ENCODE data around the gene BABAM1. TPM values are rescaled to one million over a fixed set of nuclear protein-coding genes. Genes with fewer than 3 reads are reported as not detected.

The BABAM1 gene
- total RNA-seq, 1 donor from 2014 or later: 126 TPM

DNA sequence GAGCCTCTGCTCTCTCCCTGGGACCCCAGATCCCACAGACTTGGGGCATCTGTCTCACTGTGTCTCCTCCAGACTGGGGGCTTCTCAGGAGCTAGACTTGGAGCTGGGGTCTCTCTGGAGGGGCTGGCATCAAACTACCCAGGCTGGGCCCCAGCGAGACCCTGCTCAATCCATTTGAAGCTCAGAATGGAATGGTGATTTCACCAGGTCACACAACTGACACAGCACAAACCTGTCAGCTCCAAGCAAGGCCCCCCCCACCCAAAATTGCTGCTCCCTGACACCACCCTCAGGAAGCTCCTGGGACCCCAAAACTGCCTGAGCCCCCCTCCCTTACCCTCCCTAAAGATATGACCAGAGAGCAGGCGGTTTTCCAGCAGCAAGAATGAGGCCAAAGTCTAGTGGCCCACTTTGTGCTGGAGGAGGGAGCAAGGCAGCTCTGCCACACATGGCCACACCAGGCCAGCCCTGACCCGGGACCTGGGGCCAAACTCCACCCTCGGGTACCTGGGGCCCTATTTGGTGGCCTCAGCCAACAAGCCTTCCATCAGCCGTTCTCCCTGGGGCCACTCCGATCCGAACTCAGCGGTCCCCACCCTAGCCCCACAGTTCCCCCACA lies 23.9 kb upstream of the BABAM1 start:
- no peak for DNase-seq (ENCODE audit: low read depth, low spot score)

GRCh38 chr19:17243830-17244617 lies 23.2 kb upstream of the BABAM1 start:
- no peak for DNase-seq (ENCODE audit: low read depth, low spot score)

GRCh38 chr19:17244618-17245534 lies 22.4 kb upstream of the BABAM1 start:
- no peak for DNase-seq (ENCODE audit: low read depth, low spot score)

DNA sequence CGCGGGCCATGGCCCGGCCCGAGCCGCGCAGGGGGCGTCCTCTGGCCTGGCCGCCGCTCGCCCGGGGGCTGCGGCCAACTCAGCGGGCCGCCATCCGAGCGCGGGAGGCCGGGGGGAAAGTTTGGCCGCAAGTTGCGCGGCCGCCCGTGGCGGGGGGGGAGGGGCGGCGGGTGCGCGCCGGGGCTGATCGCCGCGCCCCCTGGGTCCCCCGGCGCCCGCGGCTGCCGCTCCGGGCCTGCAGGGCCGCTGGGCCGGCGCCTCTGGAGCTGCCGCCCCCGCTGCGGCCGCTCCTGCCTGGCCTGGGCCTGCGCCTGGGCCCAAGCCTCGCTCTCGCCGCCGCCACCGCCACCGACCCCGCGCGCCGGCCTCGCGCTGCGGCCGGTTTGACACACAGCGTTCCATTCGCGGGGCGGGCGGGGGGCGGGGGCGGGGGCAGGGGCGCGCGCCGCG lies 21.7 kb upstream of the BABAM1 start, which contains the start of gene NR2F6:
TSS of gene NR2F6 (minus strand) at position 385 of the 450 bp plus-strand sequence. CDS start 699 bp downstream, outside the sequence.
- DNase-seq (ENCODE audit: low read depth, low spot score): no peak

DNA sequence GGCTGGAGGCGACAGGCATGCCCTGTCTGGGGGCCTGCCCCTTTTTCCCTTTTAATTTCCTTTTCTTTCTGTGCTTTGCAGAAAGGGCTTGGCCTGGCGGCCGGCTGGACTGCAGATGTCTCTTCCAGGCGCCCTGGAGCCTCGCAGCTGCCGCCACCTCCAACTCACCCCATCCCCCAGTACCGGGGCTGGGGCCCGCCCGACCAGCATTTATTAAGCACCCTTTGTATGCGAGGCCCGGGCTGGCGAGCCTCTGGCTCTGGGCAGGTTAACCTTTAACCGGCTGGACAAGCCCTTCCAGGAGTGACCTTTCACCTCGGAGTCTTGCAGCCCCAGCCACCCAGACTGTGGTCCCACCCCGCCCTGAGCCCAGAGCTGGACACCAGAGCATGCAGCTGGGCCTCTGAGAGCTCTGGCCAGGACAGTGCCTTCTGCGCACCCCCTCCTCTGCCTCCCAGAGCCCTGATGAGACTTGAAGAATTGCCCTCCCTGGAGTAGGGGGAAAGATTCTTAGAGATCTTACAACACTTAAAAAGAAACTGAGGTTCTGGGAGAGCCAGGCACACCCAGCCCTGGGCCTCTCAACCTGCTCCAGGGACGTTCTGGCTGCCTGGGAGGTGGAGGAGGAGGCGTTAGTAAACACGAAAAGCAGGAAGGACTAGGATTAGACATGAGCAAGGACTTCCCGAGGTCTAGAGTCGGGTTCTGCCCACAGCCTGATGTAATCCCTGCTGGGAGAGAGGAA lies 20.4 kb upstream of the BABAM1 start:
- DNase-seq (ENCODE audit: low read depth, low spot score): no peak

DNA sequence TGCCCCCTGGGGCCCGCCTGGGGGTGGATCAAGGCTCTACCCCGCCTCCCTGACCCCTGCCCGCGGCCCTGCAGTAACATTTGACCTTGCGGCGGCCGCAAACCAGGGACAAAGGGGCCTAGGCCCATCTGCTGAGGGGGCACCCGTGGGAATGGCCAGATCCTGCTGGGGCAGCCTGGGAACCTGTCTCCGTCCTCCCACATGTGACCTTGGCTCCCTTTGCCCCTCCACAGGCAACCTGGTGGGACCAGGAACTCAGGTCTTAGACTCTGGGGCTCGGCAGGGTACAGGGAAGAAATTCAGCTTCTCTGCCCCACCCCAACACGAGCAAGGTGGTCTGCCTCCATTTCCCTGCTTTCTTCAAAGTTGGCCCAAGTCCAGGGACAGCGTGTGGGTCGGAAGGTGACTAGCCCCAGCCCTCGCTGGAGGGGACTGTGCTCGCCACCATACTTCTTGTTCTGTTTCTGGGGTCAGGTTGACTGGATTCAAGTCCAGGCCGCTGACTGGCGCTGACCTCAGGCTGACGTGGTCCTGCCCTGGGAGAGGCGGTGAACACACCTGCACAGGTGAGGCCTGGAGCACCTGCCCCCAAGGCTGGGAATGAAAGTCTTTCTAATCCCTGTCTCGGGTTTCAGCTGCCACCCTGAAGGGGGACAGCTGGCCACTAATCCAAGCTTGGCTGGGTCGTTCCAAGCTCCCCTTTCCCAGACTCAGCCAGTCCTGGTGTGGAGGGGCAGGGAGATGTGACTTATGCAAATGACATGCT lies 19.0 kb upstream of the BABAM1 start:
- DNase-seq (ENCODE audit: low read depth, low spot score): no peak

GRCh38 chr19:17249887-17250548 lies 17.2 kb upstream of the BABAM1 start:
- no peak for DNase-seq (ENCODE audit: low read depth, low spot score)

GRCh38 chr19:17254636-17255035 lies 12.6 kb upstream of the BABAM1 start:
- no peak for DNase-seq (ENCODE audit: low read depth, low spot score)

GRCh38 chr19:17255150-17255621 lies 12.1 kb upstream of the BABAM1 start:
- DNase-seq (ENCODE audit: low read depth, low spot score): no peak

DNA sequence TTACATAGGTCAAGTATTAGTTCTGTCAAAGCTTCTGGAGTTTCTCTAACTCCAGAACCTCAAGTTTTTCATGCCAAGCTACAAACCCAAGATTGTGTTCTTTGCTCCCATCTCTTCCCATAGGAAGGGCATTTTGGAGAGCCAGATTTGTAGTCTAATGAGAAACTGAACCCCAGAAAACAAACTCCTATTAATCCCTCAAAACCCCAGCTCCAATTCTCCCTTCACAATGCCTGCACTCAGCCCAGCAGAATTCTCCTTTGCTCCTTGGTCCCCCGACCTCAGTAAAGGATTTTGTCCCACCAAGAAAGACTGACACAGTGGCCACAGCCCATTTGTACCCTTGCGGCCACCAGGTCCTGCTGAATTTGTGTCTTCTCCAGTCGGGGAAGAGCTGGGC lies 11.1 kb upstream of the BABAM1 start:
- no peak for DNase-seq (ENCODE audit: low read depth, low spot score)

GRCh38 chr19:17259118-17259780 lies 8.0 kb upstream of the BABAM1 start:
- DNase-seq (ENCODE audit: low read depth, low spot score): no peak

GRCh38 chr19:17259934-17260333 lies 7.3 kb upstream of the BABAM1 start:
- no peak for DNase-seq (ENCODE audit: low read depth, low spot score)

DNA sequence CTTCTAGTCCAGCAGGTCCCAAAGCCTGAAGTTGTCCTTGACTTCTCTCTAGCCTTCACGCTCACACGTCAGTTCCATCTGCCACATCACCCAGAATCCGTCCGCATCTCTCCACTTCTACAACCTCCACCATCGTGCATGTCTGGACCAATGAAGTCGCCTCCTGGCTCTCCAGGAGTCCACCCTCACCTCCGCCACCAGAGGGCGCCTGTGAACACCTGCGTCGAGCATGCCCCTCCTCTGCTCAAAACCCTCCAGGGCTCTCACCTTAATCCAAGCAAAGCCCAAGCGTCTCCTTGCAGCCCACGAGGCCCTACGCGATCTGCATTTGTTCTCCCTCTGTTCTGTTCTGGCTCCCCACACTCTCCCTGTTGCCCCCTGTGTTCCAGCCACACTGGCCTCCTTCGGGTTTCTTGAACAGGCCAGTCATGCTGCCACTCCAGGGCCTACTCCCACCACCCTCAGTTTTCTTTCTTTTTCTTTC lies 6.4 kb upstream of the BABAM1 start:
- peak; percentile 35 for DNase-seq (ENCODE audit: low read depth, low spot score)

DNA sequence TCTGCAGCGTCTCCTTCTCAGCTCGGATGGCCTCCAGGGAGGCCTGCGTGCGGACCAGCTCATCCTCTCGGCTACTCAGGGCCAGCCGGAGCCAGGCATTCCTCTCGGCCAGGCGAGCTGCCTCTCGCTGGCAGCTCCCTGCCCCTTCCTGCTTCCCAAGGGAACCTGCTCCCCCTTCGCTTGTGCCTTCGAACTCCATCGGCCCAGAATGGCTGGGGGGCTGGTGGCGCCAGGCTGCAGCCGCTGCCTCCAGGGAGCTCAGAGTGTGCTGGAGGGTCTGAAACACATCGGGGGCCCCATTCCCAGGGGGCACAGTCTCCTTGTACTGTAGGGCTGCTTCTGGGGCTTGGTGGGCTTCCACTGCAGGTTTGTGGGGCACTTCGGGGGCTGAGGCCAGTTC lies 4.7 kb upstream of the BABAM1 start:
- no peak for DNase-seq (ENCODE audit: low read depth, low spot score)

DNA sequence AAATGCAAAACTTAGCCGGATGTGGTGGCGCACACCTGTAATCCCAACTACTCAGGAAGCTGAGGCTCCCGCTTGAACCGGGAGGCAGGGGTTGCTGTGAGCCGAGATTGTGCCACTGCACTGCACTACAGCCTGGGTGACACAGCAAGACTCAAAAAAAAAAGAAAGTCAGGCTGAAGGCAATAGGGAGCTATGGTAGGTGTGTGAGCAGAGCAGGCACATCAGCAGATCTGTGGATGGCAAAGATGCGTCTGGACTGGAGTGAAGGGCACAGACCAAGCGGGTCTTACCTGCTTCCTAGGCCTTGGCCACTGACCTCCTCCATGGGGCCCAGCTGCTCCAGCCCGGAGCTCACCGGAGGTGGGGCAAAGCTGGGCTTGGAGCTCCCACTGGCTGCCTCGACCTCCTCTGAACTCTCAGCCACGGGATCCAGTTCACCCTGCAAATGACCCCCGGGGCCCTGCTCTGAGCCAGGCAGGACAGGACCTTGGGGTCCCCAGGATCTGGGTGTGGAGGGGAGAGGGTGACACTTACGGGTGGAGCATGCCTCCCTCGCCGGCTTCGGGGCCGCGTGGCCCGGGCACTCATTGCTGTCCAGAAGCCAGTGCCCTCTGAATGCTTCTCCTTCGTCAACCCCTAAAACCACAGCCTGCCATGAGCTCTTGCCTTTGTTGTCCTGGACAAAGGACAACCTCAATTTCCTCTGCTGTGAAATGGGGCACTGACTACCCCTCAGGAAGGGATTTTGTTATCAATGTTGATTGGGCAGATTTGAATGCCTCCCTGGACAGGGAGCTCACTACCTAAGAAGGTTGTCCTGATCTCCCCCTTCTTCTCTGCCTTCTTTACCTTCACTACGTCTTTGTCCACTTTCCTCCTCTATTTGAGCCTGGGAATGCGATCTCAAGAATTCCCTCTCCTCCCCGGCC lies 3.3 kb upstream of the BABAM1 start:
- DNase-seq (ENCODE audit: low read depth, low spot score): no peak

DNA sequence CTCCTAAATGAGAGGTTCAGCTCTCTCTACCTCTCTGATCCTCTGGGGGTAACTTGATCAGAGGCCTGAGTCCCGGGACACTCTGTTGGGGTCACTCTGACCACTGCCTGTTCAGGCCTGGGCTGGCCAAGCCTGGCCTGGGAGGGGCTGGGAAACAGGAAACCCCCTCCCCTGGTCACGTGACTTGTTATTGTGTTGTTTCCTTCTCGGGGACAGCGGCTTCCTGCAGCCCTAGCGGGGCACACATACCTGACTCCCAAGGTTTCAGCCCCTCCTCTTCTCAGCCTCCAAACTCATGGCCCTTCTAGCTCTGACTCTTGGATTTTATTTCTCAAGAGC lies 2.6 kb upstream of the BABAM1 start, which contains the start of gene USHBP1:
TSS of gene USHBP1 (minus strand) at position 105 of the 339 bp plus-strand sequence. CDS start 446 bp downstream, outside the sequence.
- DNase-seq (ENCODE audit: low read depth, low spot score): peak; percentile 40

DNA sequence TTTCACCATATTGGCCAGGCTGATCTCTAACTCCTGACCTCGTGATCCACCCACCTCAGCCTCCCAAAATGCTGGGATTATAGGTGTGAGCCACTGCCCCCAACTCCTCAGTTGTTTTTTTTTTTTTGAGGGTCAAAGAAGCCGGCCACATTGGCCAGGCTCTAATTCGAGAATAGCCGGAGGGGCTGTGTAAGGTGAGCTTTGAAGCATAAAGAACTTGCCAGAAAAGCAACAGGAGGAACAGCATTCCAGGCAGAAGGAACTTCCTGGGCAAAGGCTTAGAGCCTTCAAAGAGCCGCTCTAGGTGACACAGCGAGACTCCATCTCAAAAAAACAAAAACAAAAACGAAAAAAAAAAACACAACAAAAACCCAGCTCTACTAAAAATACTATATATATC lies 1.2 kb upstream of the BABAM1 start:
- DNase-seq (ENCODE audit: low read depth, low spot score): no peak

GRCh38 chr19:17266589-17266974 lies 661 bp upstream of the BABAM1 start:
- no peak for DNase-seq (ENCODE audit: low read depth, low spot score)
